ENCODE data around the gene UBR4. TPM values are rescaled to one million over a fixed set of nuclear protein-coding genes. Genes with fewer than 3 reads are reported as not detected.

UBR4 gene
- total RNA-seq, 1 experiment from 2014 or later: 90.5 TPM

DNA sequence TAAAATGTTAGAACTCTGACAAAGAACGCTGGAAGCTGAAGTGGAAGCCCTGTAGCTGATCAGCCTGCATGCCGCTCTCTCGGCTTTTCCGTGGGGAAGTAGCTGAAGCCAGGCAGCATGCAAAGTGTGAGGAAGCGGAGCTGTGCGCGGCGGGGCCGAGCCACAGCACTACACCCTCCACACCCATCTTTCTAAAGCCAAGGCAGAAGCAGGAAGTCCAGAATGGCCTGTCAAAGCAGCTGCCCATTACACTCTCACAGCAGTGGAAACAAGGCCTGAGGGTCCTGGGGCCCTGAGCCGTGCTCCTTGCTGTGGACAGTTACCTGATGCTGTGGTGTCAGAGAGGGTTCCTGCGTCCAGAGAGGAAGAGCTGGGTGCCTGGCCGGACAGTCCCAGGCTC lies 69.6 kb downstream of the UBR4 start:
- DNase-seq (ENCODE audit: low read depth): no peak

DNA sequence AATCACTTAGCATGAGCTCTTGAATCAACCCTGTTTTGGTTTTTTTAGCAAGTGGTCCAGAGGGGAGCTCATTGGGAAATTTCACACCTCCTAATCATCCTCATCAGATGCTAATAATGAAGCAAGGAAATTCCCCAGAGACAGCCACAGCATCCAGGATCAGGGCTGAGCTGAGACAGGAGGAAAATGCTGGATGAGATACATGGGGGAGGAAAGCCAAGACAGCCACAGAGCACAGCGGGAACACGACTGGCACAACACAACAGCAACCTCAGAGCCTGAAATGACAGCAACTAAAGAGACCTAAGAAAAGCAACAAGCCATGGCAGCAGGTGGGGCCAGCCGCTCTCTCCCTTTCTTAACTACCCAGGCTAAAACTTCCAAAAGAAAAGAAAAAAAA lies 70.4 kb downstream of the UBR4 start:
- no peak for DNase-seq (ENCODE audit: low read depth)

DNA sequence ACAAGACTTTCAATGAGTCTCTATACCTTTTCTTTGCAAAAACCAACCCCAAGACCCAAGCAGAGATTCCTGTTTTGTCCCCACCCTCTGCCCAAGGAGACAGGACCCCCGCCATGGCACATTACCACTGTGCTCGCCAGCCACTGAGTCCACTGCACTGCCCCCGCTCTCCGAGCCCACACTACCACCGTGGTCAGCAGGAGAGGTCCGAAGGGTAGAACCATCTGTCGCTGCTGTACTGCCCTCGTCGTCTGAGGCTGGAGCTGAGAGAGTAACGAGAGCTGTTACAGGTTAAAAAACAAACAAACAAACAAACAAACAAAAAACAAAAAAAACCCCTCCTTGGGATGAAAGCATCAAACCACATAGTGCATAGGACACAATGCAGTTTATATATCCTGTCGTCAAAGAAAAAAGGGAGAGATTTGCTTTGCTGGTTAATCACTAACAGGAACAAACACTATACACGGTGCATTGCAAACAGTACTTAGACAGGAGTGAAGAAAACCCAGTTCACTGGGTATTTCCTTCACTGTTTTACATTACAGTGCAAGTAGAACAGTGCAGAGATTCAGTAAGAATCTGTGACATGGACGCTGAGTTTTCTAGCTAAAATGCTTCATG lies 71.0 kb downstream of the UBR4 start:
- DNase-seq (ENCODE audit: low read depth): no peak

GRCh38 chr1:19138331-19138730 lies 71.7 kb downstream of the UBR4 start:
- no peak for DNase-seq (ENCODE audit: low read depth)

- DNase-seq (ENCODE audit: low read depth): no peak
These were observed 72.9 kb downstream of the UBR4 start for GRCh38 chr1:19137158-19137557.

DNA sequence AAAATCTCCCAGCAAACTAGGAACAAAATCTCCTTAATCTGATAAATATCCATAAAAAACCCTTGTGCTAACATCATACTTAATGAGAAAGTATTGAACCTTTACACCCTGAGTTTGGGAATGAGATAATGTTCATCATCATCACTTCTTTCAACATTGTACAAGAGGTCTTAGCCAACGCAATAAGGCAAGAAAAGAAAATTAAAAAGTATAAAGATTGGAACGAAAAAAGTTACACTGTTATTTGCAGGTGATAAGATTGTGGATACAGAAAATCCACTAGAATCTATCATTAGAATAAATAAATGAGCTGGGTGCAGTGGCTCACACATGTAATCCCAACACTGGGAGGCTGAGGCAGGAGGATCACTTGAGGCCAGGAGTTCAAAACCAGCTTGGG lies 76.7 kb downstream of the UBR4 start:
- DNase-seq (ENCODE audit: low read depth): no peak

GRCh38 chr1:19130468-19130867 lies 79.6 kb downstream of the UBR4 start:
- no peak for DNase-seq (ENCODE audit: low read depth)

DNA sequence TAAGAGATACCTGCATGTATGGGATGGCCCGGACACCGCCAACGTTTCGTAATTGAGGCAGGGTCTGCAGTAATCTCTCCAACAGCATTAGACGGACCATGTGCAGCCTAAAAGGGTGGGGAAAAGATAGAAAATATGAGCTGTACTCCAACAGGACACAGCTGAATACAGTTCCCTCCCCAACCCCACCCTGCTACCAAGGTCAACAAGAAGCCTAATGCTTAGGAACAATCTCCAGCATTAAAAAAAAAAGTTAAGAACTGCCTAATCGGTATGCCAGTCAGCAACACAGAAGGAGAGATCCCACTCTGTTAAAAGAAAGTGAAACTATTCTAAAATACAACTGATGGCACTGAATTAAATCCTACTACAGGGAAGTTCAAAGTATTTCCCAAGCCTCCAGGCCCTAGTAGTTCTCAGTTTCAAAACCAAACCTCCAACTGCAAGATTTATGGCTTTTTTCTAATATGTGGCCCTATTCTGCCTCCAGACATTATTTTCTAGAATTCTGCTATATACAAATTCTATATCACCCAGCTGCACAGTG lies 81.0 kb downstream of the UBR4 start:
- DNase-seq (ENCODE audit: low read depth): no peak

- DNase-seq (ENCODE audit: low read depth): no peak
These were observed 85.8 kb downstream of the UBR4 start for GRCh38 chr1:19124273-19124672.

DNA sequence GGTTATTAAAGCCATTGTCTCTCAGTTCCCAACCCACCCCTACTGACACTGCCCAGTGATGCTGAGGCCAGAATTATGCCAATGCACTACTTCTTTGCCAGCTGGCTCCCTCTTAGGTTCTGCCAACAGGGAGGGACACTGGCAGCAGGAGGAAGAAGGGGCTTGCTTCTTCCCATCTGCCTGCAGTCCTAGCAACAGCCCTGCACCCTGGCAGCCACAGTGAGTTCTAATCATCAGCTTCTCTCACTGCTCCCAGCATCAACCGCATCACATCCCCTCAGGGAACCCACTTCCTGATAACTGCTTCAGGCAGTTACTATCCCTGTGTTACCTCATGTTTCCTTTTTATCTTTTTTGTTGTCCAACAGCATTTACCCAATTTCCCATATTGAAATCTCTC lies 86.2 kb downstream of the UBR4 start:
- no peak for DNase-seq (ENCODE audit: low read depth)

GRCh38 chr1:19122668-19123067 lies 87.4 kb downstream of the UBR4 start:
- DNase-seq (ENCODE audit: low read depth): no peak

DNA sequence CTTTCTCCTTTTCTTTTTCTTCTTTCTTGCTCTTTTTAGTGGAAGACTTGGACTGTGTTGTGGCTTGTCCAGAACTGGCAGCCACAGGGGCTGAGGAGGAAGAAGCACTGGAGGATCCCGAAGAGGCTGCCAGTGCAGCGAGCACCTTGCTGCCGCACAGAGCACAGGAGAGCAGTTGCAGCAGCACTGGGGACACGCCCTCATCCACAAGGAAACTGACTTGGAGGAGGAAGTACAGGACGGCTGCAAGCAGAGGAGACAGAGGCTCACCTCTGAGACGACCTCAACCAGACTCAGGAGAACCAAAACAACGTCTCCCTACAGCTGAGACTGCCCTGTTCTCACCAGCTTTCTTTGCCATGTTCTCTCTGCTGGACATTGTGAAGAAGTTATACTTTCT lies 88.9 kb downstream of the UBR4 start:
- no peak for DNase-seq (ENCODE audit: low read depth)

GRCh38 chr1:19120070-19120469 lies 90.0 kb downstream of the UBR4 start:
- no peak for DNase-seq (ENCODE audit: low read depth)

GRCh38 chr1:19115082-19115808 lies 94.8 kb downstream of the UBR4 start:
- no peak for DNase-seq (ENCODE audit: low read depth)

DNA sequence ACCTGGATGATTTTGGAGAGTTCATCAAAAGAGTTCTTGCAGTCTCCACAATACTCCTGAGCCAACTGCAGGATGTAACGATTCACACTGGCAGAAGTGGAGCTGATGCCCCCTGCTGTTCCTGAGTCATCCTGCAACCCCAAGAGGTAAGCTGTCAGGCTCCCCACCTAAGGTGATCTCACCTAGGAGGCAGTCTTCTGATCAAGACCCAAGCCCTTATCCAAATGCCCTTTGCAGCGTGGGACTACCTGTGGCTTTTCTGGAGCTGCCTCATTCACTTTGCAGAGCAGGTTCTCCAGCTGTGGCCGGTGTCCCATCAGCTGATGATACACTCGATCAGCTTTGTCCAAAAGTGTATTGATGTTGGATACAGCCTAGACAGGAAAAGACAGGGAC lies 96.4 kb downstream of the UBR4 start:
- DNase-seq (ENCODE audit: low read depth): peak; percentile 48

DNA sequence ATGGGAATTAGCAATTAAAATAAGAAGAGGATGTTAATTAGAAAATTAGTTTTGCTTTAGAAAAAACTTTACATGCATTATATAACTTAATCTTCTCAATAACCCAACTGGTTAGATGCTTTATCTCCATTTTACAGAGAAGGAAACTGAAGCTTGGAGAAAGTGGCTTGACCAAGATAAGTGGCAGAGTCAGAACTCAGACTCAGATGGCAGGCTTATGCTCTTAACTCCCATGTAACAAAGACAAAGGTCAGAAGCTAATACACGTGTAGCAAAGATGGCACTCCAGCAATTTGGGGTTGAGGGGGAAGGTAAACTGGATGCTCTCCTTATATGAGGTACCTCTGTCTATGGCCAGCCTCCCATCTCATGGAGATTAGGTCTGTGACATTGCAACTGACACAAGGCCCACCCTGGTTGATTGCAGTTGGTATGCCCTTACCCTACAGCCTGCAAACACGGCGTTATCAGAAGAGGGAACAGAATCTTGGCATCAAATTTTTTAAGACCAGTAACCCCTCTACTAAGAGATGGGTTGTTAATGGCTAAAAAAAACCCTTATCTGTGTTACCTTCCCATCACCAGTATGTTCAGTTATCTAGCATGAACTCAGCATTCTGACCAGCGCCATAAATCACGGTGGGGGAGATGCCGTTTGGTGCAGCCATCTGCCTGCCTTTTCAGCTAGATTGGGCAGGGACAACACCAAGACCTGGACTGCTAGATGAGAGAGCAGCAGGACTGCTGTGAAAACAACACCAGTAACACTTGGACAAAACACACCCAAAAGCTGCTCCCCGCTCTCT lies 97.0 kb downstream of the UBR4 start:
- DNase-seq (ENCODE audit: low read depth): no peak

DNA sequence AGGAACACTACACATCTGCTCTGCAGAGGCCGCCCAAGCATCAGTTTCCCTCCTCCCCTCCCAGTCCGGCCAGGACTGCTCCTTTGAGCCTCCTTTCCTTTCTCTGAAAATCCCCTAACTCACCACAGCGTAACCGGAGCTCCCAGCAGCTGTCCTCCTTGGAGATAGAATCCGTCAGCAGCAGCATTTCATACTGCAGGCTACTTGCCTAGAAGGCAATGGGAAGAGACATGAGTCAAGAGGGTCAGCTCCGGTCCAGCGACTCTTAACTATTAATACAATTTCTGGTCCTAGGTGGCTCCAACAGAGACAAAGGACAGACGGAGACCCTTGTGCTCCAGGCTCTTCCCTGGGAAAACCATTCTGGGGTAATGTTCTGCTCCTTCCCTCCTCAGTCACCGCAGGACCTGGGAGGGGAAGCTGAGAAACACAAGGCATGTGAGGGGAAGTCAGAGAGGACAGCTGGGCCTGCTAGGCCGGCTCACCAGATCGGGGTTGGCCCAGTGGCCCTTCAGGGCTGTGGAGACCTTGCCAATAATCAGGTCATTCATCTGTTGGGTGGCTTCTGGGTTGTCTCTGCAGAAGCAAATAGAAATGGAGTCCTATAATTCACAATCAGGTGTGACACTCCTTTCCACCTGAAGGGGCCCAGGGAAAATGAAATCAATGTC lies 99.7 kb downstream of the UBR4 start:
- DNase-seq (ENCODE audit: low read depth): no peak

GRCh38 chr1:19109545-19109944 lies 100.5 kb downstream of the UBR4 start:
- no peak for DNase-seq (ENCODE audit: low read depth)

- DNase-seq (ENCODE audit: low read depth): no peak
These were observed 108.8 kb downstream of the UBR4 start for GRCh38 chr1:19101244-19101643.

DNA sequence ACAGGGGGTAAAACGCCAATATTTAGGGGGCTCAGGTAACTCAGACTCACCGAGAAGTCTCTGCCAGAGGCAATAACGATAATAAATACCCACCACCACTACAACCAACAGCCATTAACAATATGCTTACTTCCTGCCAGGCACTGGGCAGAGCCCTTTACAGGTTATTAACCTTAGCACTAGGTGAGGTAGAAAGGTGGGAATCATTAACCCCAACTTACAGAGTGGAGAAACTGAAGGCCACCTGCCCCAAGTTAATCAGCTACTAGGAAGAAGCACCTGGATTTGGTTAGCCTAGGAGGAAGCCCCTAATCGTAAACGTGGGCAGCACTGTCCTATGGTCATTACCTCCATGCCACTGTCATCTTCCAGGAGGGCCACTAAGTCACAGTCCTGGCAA lies 110.0 kb downstream of the UBR4 start:
- DNase-seq (ENCODE audit: low read depth): no peak

- DNase-seq (ENCODE audit: low read depth): no peak
These were observed 113.1 kb downstream of the UBR4 start for GRCh38 chr1:19096990-19097389.
